ENCODE measurements around the gene LRFN3.

LRFN3 gene

DNA sequence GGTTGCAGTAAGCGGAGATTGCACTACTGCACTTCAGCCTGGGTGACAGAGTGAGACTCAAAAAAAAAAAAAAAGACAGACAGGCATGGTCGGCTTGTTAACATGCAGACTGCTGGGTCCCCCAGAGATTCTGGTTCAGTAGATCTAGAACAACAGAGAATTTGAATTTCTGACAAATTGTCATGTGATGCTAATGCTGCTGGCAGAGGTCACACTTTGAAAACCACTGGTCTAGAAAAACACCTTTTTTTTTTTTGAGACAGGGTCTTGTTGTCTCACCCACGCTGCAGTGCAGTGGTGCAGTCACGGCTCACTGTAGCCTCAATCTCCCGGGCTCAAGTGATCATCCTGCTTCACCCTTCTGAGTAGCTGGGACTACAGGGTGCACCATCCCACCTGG is 7.7 kb upstream of the LRFN3 start:
- no peak overlapping the region for H3K4me3 ChIP-seq (ENCODE audit: control insufficient read depth in 1 of 7, extremely low read depth in 1 of 7, insufficient read depth in 4 of 7, low read depth in 2 of 7, low read length in 6 of 7)
- WGBS (ENCODE audit: insufficient coverage), result 100% methylated on average over 5 of the region's 5 CpGs
- ChIA-PET POLR2A (interaction anchor here (0.6 kb wide), 1 partner anchor 45 kb away, joined by 3 read pairs; no protein-coding TSS in a partner anchor), CTCF (interaction anchor here (4.0 kb wide), 1 partner anchor 46 kb away, joined by 20 read pairs; no protein-coding TSS in a partner anchor)
- H3K4me1 ChIP-seq (ENCODE audit: control extremely low read depth in 1 of 4, control insufficient read depth in 4 of 4, insufficient read depth in 4 of 4, low read length in 3 of 4), result peaks cover 16 to 23% (median 17%) of the 10 kb centered on the region in 4 experiments
- peak in 1 of 3 donors; percentile 16 for DNase-seq
- peaks cover 0 to 6% (median 0%) of the 10 kb centered on the region in 5 experiments for H3K9me3 ChIP-seq (ENCODE audit: control extremely low read depth in 1 of 5, control insufficient read depth in 4 of 5, insufficient read depth in 2 of 5, low read depth in 1 of 5, low read length in 4 of 5)
- no peaks in the 10 kb centered on the region for H3K36me3 ChIP-seq (ENCODE audit: control insufficient read depth in 4 of 4, insufficient read depth in 4 of 4, low read length in 3 of 4)
- no peak overlapping the region for H3K27ac ChIP-seq (ENCODE audit: insufficient read depth in 1 of 2, low read depth in 1 of 2, low read length in 2 of 2, poor library complexity in 1 of 2, severe bottlenecking in 2 of 2)
- peaks cover 0 to 2% (median 0%) of the 10 kb centered on the region in 5 experiments for H3K27me3 ChIP-seq (replicated peaks in 2 of 5; ENCODE audit: control insufficient read depth in 4 of 5, insufficient read depth in 5 of 5, low read length in 4 of 5)

DNA sequence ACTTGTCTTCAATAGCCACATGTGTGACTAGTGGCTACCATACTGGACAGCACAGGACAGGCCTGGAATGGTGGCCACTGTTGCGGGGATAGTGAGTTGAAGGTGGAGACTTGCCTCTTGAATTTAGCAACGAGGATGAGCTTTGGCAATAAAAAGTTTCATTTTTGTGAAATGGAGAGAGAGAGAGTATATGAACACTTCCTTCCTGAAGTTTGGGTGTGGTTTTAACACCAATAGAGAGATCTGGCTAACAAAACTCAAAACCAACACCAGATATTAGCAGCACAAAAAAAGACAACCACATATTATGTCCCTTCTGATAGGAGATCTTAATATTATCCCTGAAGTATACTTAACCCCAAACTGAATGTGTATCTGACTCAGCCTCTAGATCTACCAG is 6.3 kb upstream of the LRFN3 start:
- peak in 2 of 3 donors; percentile 47 to 53 for DNase-seq
- H3K27me3 ChIP-seq (replicated peaks in 2 of 5; ENCODE audit: control insufficient read depth in 4 of 5, insufficient read depth in 5 of 5, low read length in 4 of 5), result peaks cover 0 to 2% (median 0%) of the 10 kb centered on the region in 5 experiments
- peaks cover 16 to 23% (median 17%) of the 10 kb centered on the region in 4 experiments for H3K4me1 ChIP-seq (ENCODE audit: control extremely low read depth in 1 of 4, control insufficient read depth in 4 of 4, insufficient read depth in 4 of 4, low read length in 3 of 4)
- H3K27ac ChIP-seq (ENCODE audit: insufficient read depth in 1 of 2, low read depth in 1 of 2, low read length in 2 of 2, poor library complexity in 1 of 2, severe bottlenecking in 2 of 2), result peak overlapping the region; percentile 4 to 52
- peak overlapping the region in 2 of 7 experiments; percentile 38 to 59 for H3K4me3 ChIP-seq (ENCODE audit: control insufficient read depth in 1 of 7, extremely low read depth in 1 of 7, insufficient read depth in 4 of 7, low read depth in 2 of 7, low read length in 6 of 7)
- CTCF ChIA-PET, result interaction anchor here (0.7 to 3.6 kb wide), 4 partner anchors 25 to 230 kb away, joined by 3 to 21 read pairs (median 4); no protein-coding TSS in a partner anchor
- no peaks in the 10 kb centered on the region for H3K36me3 ChIP-seq (ENCODE audit: control insufficient read depth in 4 of 4, insufficient read depth in 4 of 4, low read length in 3 of 4)
- peaks cover 0 to 6% (median 0%) of the 10 kb centered on the region in 5 experiments for H3K9me3 ChIP-seq (ENCODE audit: control extremely low read depth in 1 of 5, control insufficient read depth in 4 of 5, insufficient read depth in 2 of 5, low read depth in 1 of 5, low read length in 4 of 5)
- POLR2A ChIA-PET, result interaction anchor here (1.0 kb wide), 1 partner anchor 43 kb away, joined by 3 read pairs; no protein-coding TSS in a partner anchor
- WGBS (ENCODE audit: insufficient coverage), result no CpG with 5 or more reads among the region's 2 CpGs

DNA sequence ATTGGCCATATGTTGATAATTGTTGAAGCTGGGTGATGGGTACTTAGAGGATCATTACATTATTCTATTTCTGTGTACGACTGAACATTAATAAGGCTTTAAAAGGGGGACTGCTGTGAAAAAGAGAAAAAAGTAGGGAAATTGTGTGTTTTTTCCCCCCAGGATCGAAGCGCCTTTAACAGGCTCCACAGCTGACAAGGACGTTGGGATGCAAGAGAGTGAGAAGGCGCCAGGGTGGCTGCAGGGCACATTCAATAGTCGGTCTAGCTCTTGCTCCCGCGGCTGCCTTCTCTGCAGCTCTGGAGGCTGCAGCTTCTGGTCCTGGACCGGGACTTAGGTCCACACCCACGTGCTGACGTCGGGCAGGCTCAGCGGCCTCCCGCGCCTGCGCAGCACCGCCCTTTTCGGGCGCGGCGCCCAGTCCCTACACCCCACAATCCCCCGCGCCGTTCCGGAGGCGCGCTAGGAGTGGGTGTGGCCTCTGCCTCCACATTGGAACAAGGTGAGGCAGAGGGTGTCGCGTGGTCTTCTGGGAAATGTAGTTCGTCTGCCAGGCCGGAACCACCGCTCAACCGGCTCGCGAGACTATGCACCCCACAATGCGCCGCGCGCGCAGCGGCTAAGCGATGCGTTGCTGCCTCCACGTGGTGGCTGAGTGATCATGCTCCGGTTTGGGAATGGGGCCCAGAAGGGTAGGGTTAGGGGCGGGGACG is 4.9 kb upstream of the LRFN3 start:
- peak overlapping the region in 6 of 7 experiments; percentile 32 to 74 (median 57) for H3K4me3 ChIP-seq (ENCODE audit: control insufficient read depth in 1 of 7, extremely low read depth in 1 of 7, insufficient read depth in 4 of 7, low read depth in 2 of 7, low read length in 6 of 7)
- peaks cover 16 to 31% (median 27%) of the 10 kb centered on the region in 4 experiments for H3K4me1 ChIP-seq (ENCODE audit: control extremely low read depth in 1 of 4, control insufficient read depth in 4 of 4, insufficient read depth in 4 of 4, low read length in 3 of 4)
- no peaks in the 10 kb centered on the region for H3K9me3 ChIP-seq (ENCODE audit: control extremely low read depth in 1 of 5, control insufficient read depth in 4 of 5, insufficient read depth in 2 of 5, low read depth in 1 of 5, low read length in 4 of 5)
- WGBS (ENCODE audit: insufficient coverage), result under 1% methylated on average over 39 of the region's 47 CpGs
- DNase-seq, result peak; percentile 99 to 100 (median 99)
- no peaks in the 10 kb centered on the region for H3K36me3 ChIP-seq (ENCODE audit: control insufficient read depth in 4 of 4, insufficient read depth in 4 of 4, low read length in 3 of 4)
- H3K27me3 ChIP-seq (replicated peaks in 2 of 5; ENCODE audit: control insufficient read depth in 4 of 5, insufficient read depth in 5 of 5, low read length in 4 of 5), result peaks cover 0 to 2% (median 0%) of the 10 kb centered on the region in 5 experiments
- H3K27ac ChIP-seq (ENCODE audit: insufficient read depth in 1 of 2, low read depth in 1 of 2, low read length in 2 of 2, poor library complexity in 1 of 2, severe bottlenecking in 2 of 2), result no peak overlapping the region
- ChIA-PET CTCF (interaction anchor here (0.6 to 5.3 kb wide), 11 partner anchors 10 to 112 kb away, joined by 3 to 106 read pairs (median 5); partner anchors contain the start of genes APLP1 and TYROBP), POLR2A (interaction anchor here (0.6 to 1.6 kb wide), 9 partner anchors 22 to 235 kb away, joined by 3 to 9 read pairs (median 4); partner anchors contain the start of genes NFKBID and TYROBP)

DNA sequence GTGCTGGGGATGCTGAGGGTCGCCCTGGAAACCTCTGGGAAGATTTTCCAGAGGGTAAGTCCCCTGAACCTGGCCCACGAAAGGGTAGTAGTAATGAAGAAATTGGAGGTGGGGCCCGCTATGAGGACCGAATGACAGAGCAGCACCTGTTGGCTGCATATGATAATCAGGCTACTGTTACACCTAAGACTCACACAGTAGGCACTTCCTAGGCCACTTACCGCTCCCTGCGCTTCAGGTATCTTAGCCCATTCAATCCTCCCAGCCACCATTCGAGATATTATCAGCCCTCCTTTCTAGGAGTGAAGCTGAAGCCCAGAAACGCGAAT is 4.3 kb upstream of the LRFN3 start:
- no peak overlapping the region for H3K27ac ChIP-seq (ENCODE audit: insufficient read depth in 1 of 2, low read depth in 1 of 2, low read length in 2 of 2, poor library complexity in 1 of 2, severe bottlenecking in 2 of 2)
- no peak for DNase-seq
- no peak overlapping the region for H3K4me3 ChIP-seq (ENCODE audit: control insufficient read depth in 1 of 7, extremely low read depth in 1 of 7, insufficient read depth in 4 of 7, low read depth in 2 of 7, low read length in 6 of 7)
- no peaks in the 10 kb centered on the region for H3K9me3 ChIP-seq (ENCODE audit: control extremely low read depth in 1 of 5, control insufficient read depth in 4 of 5, insufficient read depth in 2 of 5, low read depth in 1 of 5, low read length in 4 of 5)
- H3K36me3 ChIP-seq (ENCODE audit: control insufficient read depth in 4 of 4, insufficient read depth in 4 of 4, low read length in 3 of 4), result no peaks in the 10 kb centered on the region
- CTCF ChIA-PET, result interaction anchor here (0.9 to 5.3 kb wide), 9 partner anchors 10 to 51 kb away, joined by 3 to 106 read pairs (median 5); partner anchors contain the start of gene TYROBP
- peaks cover 16 to 31% (median 29%) of the 10 kb centered on the region in 4 experiments for H3K4me1 ChIP-seq (ENCODE audit: control extremely low read depth in 1 of 4, control insufficient read depth in 4 of 4, insufficient read depth in 4 of 4, low read length in 3 of 4)
- POLR2A ChIA-PET, result interaction anchor here (0.8 to 1.6 kb wide), 5 partner anchors 27 to 50 kb away, joined by 3 to 9 read pairs (median 7); partner anchors contain the start of gene NFKBID
- H3K27me3 ChIP-seq (replicated peaks in 2 of 5; ENCODE audit: control insufficient read depth in 4 of 5, insufficient read depth in 5 of 5, low read length in 4 of 5), result peaks cover 0 to 5% (median 0%) of the 10 kb centered on the region in 5 experiments
- 4% methylated on average over 7 of the region's 9 CpGs for WGBS (ENCODE audit: insufficient coverage)

DNA sequence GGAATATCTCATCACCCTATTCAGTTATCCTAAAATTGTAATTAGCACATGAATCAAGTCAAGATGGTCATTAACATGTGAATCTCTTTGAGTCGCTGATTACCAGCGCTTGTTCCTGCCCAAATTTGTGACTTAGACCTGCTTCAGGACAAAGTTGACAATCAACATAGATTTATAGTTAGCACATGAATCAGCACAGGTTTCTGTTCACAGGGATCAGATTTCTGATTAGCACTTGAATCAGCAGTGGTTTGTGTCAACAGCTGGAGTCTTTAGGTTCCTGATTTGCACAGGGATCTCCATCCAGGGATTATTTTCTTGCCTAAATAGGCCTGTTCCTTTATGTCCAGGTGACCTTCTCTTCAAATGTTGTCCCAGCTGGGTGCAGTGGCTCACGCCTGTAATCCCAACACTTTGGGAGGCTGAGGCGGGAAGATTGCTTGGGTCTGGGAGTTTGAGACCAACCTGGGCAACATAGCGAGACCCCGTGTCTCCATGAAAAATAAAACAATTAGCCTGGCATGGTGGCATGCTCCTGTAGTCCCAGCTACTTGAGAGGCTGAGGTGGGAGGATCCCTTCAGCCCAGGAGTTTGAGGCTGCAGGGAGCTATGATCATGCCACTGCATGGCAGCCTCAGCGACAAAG is 3.8 kb upstream of the LRFN3 start:
- no peak overlapping the region for H3K4me3 ChIP-seq (ENCODE audit: control insufficient read depth in 1 of 7, extremely low read depth in 1 of 7, insufficient read depth in 4 of 7, low read depth in 2 of 7, low read length in 6 of 7)
- CTCF ChIA-PET, result interaction anchor here (0.9 to 5.3 kb wide), 7 partner anchors 11 to 51 kb away, joined by 3 to 106 read pairs (median 11); partner anchors contain the start of gene TYROBP
- no peaks in the 10 kb centered on the region for H3K36me3 ChIP-seq (ENCODE audit: control insufficient read depth in 4 of 4, insufficient read depth in 4 of 4, low read length in 3 of 4)
- H3K27ac ChIP-seq (ENCODE audit: insufficient read depth in 1 of 2, low read depth in 1 of 2, low read length in 2 of 2, poor library complexity in 1 of 2, severe bottlenecking in 2 of 2), result no peak overlapping the region
- DNase-seq, result no peak
- 65% methylated on average over 6 of the region's 7 CpGs for WGBS (ENCODE audit: insufficient coverage)
- POLR2A ChIA-PET, result no interaction called here
- peaks cover 16 to 36% (median 30%) of the 10 kb centered on the region in 4 experiments for H3K4me1 ChIP-seq (ENCODE audit: control extremely low read depth in 1 of 4, control insufficient read depth in 4 of 4, insufficient read depth in 4 of 4, low read length in 3 of 4)
- H3K27me3 ChIP-seq (replicated peaks in 2 of 5; ENCODE audit: control insufficient read depth in 4 of 5, insufficient read depth in 5 of 5, low read length in 4 of 5), result peaks cover 0 to 10% (median 0%) of the 10 kb centered on the region in 5 experiments
- H3K9me3 ChIP-seq (ENCODE audit: control extremely low read depth in 1 of 5, control insufficient read depth in 4 of 5, insufficient read depth in 2 of 5, low read depth in 1 of 5, low read length in 4 of 5), result no peaks in the 10 kb centered on the region

DNA sequence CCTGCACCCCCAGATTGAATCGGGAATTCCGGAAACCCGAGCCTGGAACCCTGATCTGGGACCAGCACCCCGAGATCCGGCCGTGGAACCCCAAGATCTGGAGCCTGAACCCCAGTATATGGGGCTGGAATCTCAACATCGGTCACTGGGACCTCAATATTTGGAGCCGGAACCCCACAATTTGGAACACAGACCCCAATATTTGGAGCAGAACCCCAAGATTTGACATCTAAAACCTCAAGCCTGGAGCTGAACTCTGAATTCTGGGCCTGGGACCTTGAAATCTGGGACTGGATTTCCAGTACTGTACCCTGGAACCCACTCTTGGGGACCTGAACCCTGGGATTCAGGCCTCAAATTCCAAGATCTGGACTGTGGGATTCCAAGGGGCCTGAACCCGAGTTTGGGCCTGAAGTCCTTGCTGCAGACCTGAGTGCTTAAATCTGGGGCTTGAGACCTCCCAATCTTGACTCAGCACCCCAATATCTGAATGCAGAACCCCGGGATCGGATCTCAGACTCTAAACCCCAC is 629 bp downstream of the LRFN3 start:
- CTCF ChIA-PET, result interaction anchor here (1.2 kb wide), 1 partner anchor 9 kb away, joined by 3 read pairs; no protein-coding TSS in a partner anchor
- WGBS (ENCODE audit: insufficient coverage), result 44% methylated on average over 8 of the region's 11 CpGs
- peak overlapping the region in 5 of 7 experiments; percentile 2 to 68 (median 43) for H3K4me3 ChIP-seq (ENCODE audit: control insufficient read depth in 1 of 7, extremely low read depth in 1 of 7, insufficient read depth in 4 of 7, low read depth in 2 of 7, low read length in 6 of 7)
- peaks cover 0 to 22% (median 14%) of the 10 kb centered on the region in 4 experiments for H3K4me1 ChIP-seq (ENCODE audit: control extremely low read depth in 1 of 4, control insufficient read depth in 4 of 4, insufficient read depth in 4 of 4, low read length in 3 of 4)
- H3K27ac ChIP-seq (ENCODE audit: insufficient read depth in 1 of 2, low read depth in 1 of 2, low read length in 2 of 2, poor library complexity in 1 of 2, severe bottlenecking in 2 of 2), result no peak overlapping the region
- peaks cover 0 to 16% (median 0%) of the 10 kb centered on the region in 5 experiments for H3K27me3 ChIP-seq (replicated peaks in 2 of 5; ENCODE audit: control insufficient read depth in 4 of 5, insufficient read depth in 5 of 5, low read length in 4 of 5)
- POLR2A ChIA-PET, result interaction anchor here (0.6 kb wide), 1 partner anchor 324 kb away, joined by 3 read pairs; the partner anchor contains the start of gene HAUS5
- no peak for DNase-seq
- no peaks in the 10 kb centered on the region for H3K9me3 ChIP-seq (ENCODE audit: control extremely low read depth in 1 of 5, control insufficient read depth in 4 of 5, insufficient read depth in 2 of 5, low read depth in 1 of 5, low read length in 4 of 5)
- no peaks in the 10 kb centered on the region for H3K36me3 ChIP-seq (ENCODE audit: control insufficient read depth in 4 of 4, insufficient read depth in 4 of 4, low read length in 3 of 4)

Data from common myeloid progenitor, CD34-positive (primary cell).